Cardiac muscle cell (in vitro differentiated cells and primary cell): Measurements from ENCODE around the gene ATP2B2. TPM values are rescaled to one million over a fixed set of nuclear protein-coding genes. Genes with fewer than 3 reads are reported as not detected.

ENCODE experiments used
- DNase-seq, 2 donors: peaks; one replicate each; pipeline versions ENCODE4 v3.0.0 to v3.0.0-alpha.2; 2010 to 2017; ENCODE audit warnings: low read depth in 1 of 2, low spot score in 1 of 2
- H3K27ac ChIP-seq: fragments of 200-600 bp; sonication (generic); 2 replicates; pipeline ENCODE4 v1.5.1; 2016
- H3K27me3 ChIP-seq: fragments of 200-600 bp; sonication (generic); 2 replicates; pipeline ENCODE4 v1.6.0; 2016; ENCODE audit warnings: control low read depth
- H3K36me3 ChIP-seq: fragments of 200-600 bp; sonication (generic); 2 replicates; pipeline ENCODE4 v1.5.1; 2016; ENCODE audit warnings: control low read depth
- H3K4me1 ChIP-seq: fragments of 200-600 bp; sonication (generic); 2 replicates; pipeline ENCODE4 v1.8.1; 2017; ENCODE audit warnings: low read depth, mild to moderate bottlenecking, mixed run types
- H3K4me3 ChIP-seq: fragments of 200-600 bp; sonication (generic); 2 replicates; pipeline ENCODE4 v1.5.1; 2016; ENCODE audit warnings: mild to moderate bottlenecking
- H3K9me3 ChIP-seq: fragments of 200-600 bp; sonication (generic); 2 replicates; pipeline ENCODE4 v1.5.1; 2017; ENCODE audit warnings: low read depth, mild to moderate bottlenecking, control low read depth
- polyA plus RNA-seq: library from polyadenylated mRNA; unstranded; fragments of >200 nt; fragmentation: Nextera tagmentation; extraction: Ambion mirVana; gene quantifications from 2 replicates; pipeline ENCODE4 v1.2.1, GENCODE V29; 2016
- total RNA-seq: library from RNA; depleted of rRNA; stranded (reverse); fragments of >200 nt; gene quantifications from 2 replicates; pipeline ENCODE4 v1.2.3, GENCODE V29; 2016
- TF ChIP-seq, protein P1 (sequence below): IDR thresholded peaks from 2 replicates; pipeline ENCODE4 v1.5.1; 2012; ENCODE audit warnings: low read depth, mild to moderate bottlenecking, low read length

ATP2B2 gene
- total and polyA plus RNA-seq, 2 experiments from 2014 or later: 0.22 to 0.77 TPM

DNA sequence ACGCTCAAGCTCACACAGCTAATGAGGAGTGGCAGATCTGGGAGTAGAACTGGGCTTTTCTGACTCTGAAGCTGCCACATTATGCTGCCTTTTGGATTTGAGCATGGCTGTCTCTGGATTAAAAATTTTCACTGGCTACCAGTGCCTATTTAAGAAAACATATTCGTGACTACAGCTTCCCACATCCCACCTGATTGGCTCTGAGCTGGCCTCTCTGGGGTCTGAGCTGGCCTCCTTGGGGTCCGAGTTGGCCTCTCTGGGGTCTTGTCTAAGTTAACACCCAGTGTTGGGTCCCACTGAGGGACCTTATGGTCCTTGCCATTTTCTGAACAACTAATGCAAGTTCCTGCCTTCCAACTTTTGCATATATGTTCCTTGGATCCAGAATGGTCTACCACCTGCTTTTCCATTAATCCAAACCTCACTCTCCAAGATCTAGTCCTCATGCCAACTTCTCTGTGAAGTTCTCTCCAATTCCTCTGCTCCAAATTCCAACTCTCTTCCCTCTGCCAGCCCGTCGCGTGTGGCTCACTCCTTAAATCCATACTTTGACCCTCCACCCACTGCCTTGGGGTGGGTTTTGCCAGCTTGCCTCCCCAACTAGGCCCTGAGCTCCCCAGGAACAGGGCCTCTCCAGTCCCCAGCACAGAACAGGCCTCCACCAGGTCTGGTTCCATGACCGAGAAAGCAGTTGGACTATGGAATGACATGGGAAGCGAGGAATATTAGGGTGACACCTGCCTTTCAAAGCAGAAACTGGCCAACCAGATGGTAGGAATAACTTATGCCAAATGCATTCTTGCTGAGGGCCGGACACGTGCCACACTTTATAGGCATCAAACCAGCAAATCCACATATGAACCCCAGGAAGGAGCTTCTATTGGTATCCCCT, 42.5 kb downstream of the ATP2B2 start:
- TF ChIP-seq, protein P1, sequence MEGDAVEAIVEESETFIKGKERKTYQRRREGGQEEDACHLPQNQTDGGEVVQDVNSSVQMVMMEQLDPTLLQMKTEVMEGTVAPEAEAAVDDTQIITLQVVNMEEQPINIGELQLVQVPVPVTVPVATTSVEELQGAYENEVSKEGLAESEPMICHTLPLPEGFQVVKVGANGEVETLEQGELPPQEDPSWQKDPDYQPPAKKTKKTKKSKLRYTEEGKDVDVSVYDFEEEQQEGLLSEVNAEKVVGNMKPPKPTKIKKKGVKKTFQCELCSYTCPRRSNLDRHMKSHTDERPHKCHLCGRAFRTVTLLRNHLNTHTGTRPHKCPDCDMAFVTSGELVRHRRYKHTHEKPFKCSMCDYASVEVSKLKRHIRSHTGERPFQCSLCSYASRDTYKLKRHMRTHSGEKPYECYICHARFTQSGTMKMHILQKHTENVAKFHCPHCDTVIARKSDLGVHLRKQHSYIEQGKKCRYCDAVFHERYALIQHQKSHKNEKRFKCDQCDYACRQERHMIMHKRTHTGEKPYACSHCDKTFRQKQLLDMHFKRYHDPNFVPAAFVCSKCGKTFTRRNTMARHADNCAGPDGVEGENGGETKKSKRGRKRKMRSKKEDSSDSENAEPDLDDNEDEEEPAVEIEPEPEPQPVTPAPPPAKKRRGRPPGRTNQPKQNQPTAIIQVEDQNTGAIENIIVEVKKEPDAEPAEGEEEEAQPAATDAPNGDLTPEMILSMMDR: no peak
- Histone ChIP-seq H3K27ac (no peak overlapping the region), H3K4me1 (no peaks in the 10 kb centered on the region), H3K4me3 (no peak overlapping the region), H3K27me3 (no peaks in the 10 kb centered on the region), H3K36me3 (no peaks in the 10 kb centered on the region), H3K9me3 (no peaks in the 10 kb centered on the region)
- no peak for DNase-seq

DNA sequence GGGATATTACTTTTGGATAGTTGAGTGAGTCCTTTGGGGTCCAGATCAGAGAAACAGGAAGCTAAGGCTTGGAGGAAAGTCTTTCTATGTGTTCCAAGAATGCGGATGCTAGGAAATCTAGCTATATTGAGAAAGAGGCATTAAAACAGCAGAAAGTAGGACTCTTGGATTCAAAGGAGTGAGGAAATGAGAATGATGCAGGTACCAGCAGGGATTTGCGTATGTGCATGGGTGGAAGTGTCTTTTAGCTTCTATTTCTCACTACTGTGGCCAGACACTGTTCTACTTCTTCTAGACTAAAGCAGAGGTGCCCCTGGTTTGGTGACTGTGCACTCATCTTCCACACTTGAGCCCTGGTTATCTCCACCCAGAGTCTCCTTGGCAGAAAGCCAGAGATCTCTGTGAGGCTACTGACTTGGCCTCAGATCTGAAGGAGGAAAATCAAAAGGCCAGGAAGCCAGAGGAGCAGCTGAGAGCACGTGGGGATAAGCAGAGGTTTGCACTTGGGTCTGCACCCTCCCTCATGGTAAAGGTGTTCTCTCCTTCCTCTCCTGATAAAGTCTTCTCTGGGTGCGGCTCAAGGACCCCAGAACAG, 44.3 kb downstream of the ATP2B2 start:
- Histone ChIP-seq H3K27me3 (no peaks in the 10 kb centered on the region), H3K27ac (no peak overlapping the region), H3K9me3 (no peaks in the 10 kb centered on the region), H3K4me1 (no peaks in the 10 kb centered on the region), H3K4me3 (no peak overlapping the region), H3K36me3 (no peaks in the 10 kb centered on the region)
- TF ChIP-seq, protein P1: no peak
- DNase-seq: no peak

DNA sequence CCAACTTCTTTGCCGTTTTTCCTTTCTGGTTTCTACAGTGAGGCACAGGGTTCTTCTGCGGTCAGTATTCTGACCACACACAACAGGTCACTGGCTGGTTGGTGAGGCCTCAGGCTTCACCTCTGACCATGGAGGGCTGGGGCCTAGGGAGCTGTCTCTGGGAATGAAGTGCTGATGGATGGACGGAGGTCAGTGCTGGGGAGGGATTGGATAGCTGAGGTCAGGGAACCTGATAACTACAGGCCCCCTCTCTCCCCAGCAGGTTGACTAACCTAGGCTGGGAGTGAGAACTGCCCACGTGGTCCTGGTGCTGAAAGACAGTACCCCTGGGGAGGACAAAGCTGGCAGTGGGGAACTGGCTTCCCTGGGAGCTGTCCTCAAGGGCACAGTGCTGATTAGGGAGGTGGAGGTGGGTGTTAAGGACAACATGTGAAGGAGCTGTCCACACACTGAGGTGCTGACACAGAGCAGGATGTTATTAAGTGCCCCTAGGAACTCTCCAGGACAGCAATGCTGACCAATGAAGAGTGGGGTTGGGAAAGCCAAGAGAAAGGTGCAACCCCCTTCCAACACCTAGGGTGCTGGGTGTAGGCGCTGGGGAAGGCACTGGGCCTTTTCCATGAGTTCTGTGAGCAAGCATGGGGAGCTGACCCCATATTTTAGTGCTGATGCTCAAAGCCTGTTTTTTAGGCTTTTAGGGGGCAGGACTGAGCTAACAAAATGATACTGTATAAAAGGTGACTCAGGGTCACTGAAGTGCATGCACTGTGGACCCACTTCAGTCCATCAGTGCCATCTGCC, 45.2 kb downstream of the ATP2B2 start:
- Histone ChIP-seq H3K4me1 (no peaks in the 10 kb centered on the region), H3K27ac (no peak overlapping the region), H3K4me3 (no peak overlapping the region), H3K9me3 (no peaks in the 10 kb centered on the region), H3K27me3 (no peaks in the 10 kb centered on the region), H3K36me3 (no peaks in the 10 kb centered on the region)
- TF ChIP-seq, protein P1: no peak
- DNase-seq: peak; percentile 86 to 97

GRCh38 chr3:10457560-10457959, 47.8 kb downstream of the ATP2B2 start:
- Histone ChIP-seq H3K27ac (no peak overlapping the region), H3K27me3 (peaks cover 8% of the 10 kb centered on the region), H3K9me3 (no peaks in the 10 kb centered on the region), H3K36me3 (no peaks in the 10 kb centered on the region), H3K4me1 (no peaks in the 10 kb centered on the region), H3K4me3 (no peak overlapping the region)
- no peak for DNase-seq
- TF ChIP-seq, protein P1: no peak

DNA sequence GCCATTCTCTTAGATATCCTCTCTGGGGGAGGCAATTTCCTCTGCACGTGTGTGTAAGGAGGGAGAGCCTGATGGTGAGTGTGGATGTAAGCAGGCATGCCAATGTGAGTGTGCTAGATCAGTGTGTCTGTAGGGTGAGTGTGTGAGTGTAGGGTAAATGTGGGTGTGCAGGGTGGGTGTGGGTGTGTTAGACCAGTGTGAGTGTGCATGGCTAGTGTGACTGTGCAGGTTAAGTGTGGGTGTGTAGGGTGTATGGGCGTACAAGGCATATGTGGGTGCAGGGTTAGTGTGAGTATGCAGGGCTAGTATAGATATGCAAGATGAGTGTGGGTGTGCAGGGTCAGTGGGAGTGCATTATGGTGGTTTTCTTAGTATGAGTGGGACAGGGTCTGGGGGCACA, 48.4 kb downstream of the ATP2B2 start:
- no peak overlapping the region for H3K4me3 ChIP-seq
- H3K36me3 ChIP-seq: no peaks in the 10 kb centered on the region
- H3K9me3 ChIP-seq: no peaks in the 10 kb centered on the region
- DNase-seq: no peak
- H3K4me1 ChIP-seq: no peaks in the 10 kb centered on the region
- H3K27ac ChIP-seq: no peak overlapping the region
- TF ChIP-seq, protein P1: no peak
- peaks cover 14% of the 10 kb centered on the region for H3K27me3 ChIP-seq
